AG04450 (cell line): Measurements from ENCODE around the gene UBTF. TPM values are rescaled to one million over a fixed set of nuclear protein-coding genes. Genes with fewer than 3 reads are reported as not detected.

Experiments used
- CTCF ChIA-PET: fragments of 300-600, 350-600 bp; formaldehyde crosslinking; extraction: SDS; loops from one replicate; lab custom pipeline; 2022; ENCODE audit warnings: antibody characterized with exemption, inconsistent platforms; lab: Charles Lee
- POLR2A ChIA-PET: fragments of 350-600 bp; formaldehyde crosslinking; extraction: SDS; loops from one replicate; lab custom pipeline; 2021; ENCODE audit warnings: antibody characterized with exemption, inconsistent platforms; lab: Yijun Ruan, JAX
- DNase-seq: peaks from one replicate; pipeline ENCODE4 v3.0.0-alpha.2; 2011; ENCODE audit warnings: low read depth, low spot score
- H3K27ac ChIP-seq: one replicate; pipeline ENCODE4 v1.5.1; 2012; ENCODE audit warnings: low read depth, low read length, control low read depth
- H3K27me3 ChIP-seq: one replicate; pipeline ENCODE4 v1.6.0; 2012; ENCODE audit warnings: low read length; ENCODE audit not compliant: control insufficient read depth, insufficient read depth
- H3K4me3 ChIP-seq: 2 replicates; pipeline ENCODE4 v1.5.1; 2011; ENCODE audit warnings: mild to moderate bottlenecking, low read depth, low read length, control low read depth
- H3K9me3 ChIP-seq: 2 replicates; pipeline ENCODE4 v1.5.1; 2012; ENCODE audit warnings: low read length; ENCODE audit not compliant: control insufficient read depth, insufficient read depth
- polyA plus RNA-seq: library from polyadenylated mRNA; depleted of rRNA; stranded (reverse); fragments of >200 nt; gene quantifications from 2 replicates; pipeline ENCODE4 v1.2.3, GENCODE V29; 2011
- TF ChIP-seq, protein P1 (sequence below): IDR thresholded peaks from 2 replicates; pipeline ENCODE4 v1.5.1; 2011; ENCODE audit warnings: low read depth, low read length, control low read depth, inconsistent platforms

Gene UBTF
- polyA plus RNA-seq, 1 experiment, result 26.6 TPM

GRCh38 chr17:44235583-44235936 lies 16.1 kb upstream of the UBTF start:
- Histone ChIP-seq H3K27me3 (peaks cover 9% of the 10 kb centered on the region), H3K9me3 (no peaks in the 10 kb centered on the region), H3K27ac (no peak overlapping the region), H3K4me3 (no peak overlapping the region)
- CTCF ChIA-PET, result no interaction called here
- DNase-seq, result no peak
- TF ChIP-seq, protein P1, sequence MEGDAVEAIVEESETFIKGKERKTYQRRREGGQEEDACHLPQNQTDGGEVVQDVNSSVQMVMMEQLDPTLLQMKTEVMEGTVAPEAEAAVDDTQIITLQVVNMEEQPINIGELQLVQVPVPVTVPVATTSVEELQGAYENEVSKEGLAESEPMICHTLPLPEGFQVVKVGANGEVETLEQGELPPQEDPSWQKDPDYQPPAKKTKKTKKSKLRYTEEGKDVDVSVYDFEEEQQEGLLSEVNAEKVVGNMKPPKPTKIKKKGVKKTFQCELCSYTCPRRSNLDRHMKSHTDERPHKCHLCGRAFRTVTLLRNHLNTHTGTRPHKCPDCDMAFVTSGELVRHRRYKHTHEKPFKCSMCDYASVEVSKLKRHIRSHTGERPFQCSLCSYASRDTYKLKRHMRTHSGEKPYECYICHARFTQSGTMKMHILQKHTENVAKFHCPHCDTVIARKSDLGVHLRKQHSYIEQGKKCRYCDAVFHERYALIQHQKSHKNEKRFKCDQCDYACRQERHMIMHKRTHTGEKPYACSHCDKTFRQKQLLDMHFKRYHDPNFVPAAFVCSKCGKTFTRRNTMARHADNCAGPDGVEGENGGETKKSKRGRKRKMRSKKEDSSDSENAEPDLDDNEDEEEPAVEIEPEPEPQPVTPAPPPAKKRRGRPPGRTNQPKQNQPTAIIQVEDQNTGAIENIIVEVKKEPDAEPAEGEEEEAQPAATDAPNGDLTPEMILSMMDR, result no peak
- POLR2A ChIA-PET, result no interaction called here

- TF ChIP-seq, protein P1, result no peak
- ChIA-PET CTCF (no interaction called here), POLR2A (no interaction called here)
- Histone ChIP-seq H3K9me3 (no peaks in the 10 kb centered on the region), H3K27ac (no peak overlapping the region), H3K27me3 (peaks cover 7% of the 10 kb centered on the region), H3K4me3 (no peak overlapping the region)
- no peak for DNase-seq
Measured at GRCh38 chr17:44233582-44233981, 14.1 kb upstream of the UBTF start.

DNA sequence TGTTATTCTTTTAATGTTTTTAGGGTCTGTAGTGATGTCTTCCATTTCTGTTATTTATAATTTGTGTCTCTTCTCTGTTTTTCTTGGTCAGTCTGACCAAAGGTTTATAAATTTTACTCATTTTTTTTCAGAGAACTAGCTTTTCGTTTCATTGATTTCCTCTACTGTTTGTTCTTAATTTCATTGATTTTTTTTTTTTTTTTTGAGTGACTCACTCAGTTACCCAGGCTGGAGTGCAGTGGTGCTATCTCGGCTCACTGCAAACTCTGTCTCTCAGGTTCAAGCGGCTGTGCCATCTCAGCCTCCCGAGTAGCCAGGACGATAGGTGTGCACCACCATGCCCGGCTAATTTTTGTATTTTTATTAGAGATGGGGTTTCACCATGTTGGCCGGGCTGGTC lies 12.6 kb upstream of the UBTF start:
- DNase-seq, result no peak
- Histone ChIP-seq H3K27me3 (peaks cover 7% of the 10 kb centered on the region), H3K4me3 (no peak overlapping the region), H3K27ac (no peak overlapping the region), H3K9me3 (no peaks in the 10 kb centered on the region)
- ChIA-PET POLR2A (no interaction called here), CTCF (interaction anchor here (0.6 kb wide), 1 partner anchor 107 kb away, joined by 4 read pairs; no protein-coding TSS in a partner anchor)
- TF ChIP-seq, protein P1, result no peak

DNA sequence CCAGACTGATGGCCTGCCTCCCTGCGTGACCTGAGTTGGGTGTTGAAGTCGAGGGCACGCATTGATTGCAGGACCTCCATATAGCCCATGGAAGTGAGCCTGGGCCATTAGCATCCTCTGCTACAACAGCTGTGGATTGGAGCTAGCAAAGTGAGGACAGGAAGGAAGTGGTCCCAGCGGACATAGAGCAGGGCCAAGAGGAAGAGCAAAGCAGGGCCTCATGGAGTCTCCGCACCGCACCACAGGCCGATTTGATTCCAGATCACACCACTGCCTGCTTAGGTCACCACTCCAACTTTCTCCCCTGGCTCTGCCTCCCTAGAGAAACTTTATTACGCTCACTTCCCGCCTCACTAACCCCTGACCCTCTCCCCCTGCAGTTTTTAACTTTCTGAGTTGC lies 10.7 kb upstream of the UBTF start:
- DNase-seq, result no peak
- POLR2A ChIA-PET, result no interaction called here
- Histone ChIP-seq H3K27ac (no peak overlapping the region), H3K4me3 (no peak overlapping the region), H3K9me3 (no peaks in the 10 kb centered on the region), H3K27me3 (peaks cover 7% of the 10 kb centered on the region)
- TF ChIP-seq, protein P1, result no peak
- CTCF ChIA-PET, result no interaction called here

DNA sequence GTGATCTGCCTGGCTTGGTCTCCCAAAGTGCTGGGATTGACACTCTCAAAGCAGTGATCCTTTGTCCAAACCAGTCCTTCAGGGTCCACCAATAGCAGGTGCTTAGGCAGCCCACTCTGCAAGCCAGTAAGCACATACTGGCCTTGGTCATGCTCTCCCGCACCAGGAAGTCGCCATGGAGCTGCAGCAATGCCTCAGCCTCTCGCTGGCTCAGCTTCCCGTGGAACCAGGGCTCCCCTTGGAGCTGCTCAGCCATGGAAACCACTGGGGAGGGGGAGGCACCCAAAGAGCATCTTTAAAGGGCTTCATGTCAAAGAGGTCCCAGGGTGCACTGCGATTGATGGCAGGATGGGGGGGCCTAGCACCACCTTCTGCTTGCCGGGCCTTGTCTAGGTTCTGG lies 9.6 kb upstream of the UBTF start:
- CTCF ChIA-PET, result interaction anchor here (0.5 kb wide), 1 partner anchor 182 kb away, joined by 3 read pairs; no protein-coding TSS in a partner anchor
- no peak overlapping the region for H3K27ac ChIP-seq
- POLR2A ChIA-PET, result interaction anchor here (0.8 kb wide), 1 partner anchor 43 kb away, joined by 3 read pairs; the partner anchor contains the start of gene TMUB2

More for the DNA sequence above, 9.6 kb upstream of the UBTF start:
- no peaks in the 10 kb centered on the region for H3K9me3 ChIP-seq
- peaks cover 7% of the 10 kb centered on the region for H3K27me3 ChIP-seq
- no peak for DNase-seq
- no peak overlapping the region for H3K4me3 ChIP-seq
- TF ChIP-seq, protein P1, result no peak
